Body of pancreas (tissue), 4 donors: ENCODE measurements around the gene EPN1.
"Not testable (repeated sequence)": the region's sequence is repeated elsewhere in the genome, so short reads cannot be mapped to it uniquely, and the experiment has no call there.

Experiments
- POLR2A ChIP-seq, 3 donors: fragments of 450-650 bp; IDR thresholded peaks; one replicate each; pipeline ENCODE4 v1.6.1; 2016; ENCODE audit warnings: antibody characterized with exemption in 3 of 3, mild to moderate bottlenecking in 2 of 3
- TF ChIP-seq, protein P1 (sequence below), 7 experiments: fragments of 450-650 bp in 4 of 7; fragments of 200-600 bp in 3 of 7; sonication (generic) in 3 of 7; IDR thresholded peaks; one replicate each; pipeline ENCODE4 v1.5.1; 2016 to 2019; ENCODE audit warnings: antibody characterized with exemption in 7 of 7

- TF ChIP-seq POLR2A (IDR thresholded peaks at IDR 0.05) = not testable (repeated sequence)
- TF ChIP-seq, protein P1, sequence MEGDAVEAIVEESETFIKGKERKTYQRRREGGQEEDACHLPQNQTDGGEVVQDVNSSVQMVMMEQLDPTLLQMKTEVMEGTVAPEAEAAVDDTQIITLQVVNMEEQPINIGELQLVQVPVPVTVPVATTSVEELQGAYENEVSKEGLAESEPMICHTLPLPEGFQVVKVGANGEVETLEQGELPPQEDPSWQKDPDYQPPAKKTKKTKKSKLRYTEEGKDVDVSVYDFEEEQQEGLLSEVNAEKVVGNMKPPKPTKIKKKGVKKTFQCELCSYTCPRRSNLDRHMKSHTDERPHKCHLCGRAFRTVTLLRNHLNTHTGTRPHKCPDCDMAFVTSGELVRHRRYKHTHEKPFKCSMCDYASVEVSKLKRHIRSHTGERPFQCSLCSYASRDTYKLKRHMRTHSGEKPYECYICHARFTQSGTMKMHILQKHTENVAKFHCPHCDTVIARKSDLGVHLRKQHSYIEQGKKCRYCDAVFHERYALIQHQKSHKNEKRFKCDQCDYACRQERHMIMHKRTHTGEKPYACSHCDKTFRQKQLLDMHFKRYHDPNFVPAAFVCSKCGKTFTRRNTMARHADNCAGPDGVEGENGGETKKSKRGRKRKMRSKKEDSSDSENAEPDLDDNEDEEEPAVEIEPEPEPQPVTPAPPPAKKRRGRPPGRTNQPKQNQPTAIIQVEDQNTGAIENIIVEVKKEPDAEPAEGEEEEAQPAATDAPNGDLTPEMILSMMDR (IDR thresholded peaks at IDR 0.05) = not testable (repeated sequence)
Observed at GRCh38 chr19:55756808-55757207, 81.8 kb downstream of the EPN1 start.
